HG02678 (cell line): ENCODE data around the gene ZNF652.
"Not testable (repeated sequence)": the region's sequence is repeated elsewhere in the genome, so short reads cannot be mapped to it uniquely, and the experiment has no call there.

Experiments used
- ATAC-seq: cut with Tn5 transposase; IDR thresholded peaks from one replicate; pipeline ENCODE4 v1.9.1; 2021; ENCODE audit warnings: mild to moderate bottlenecking, moderate library complexity; ENCODE audit not compliant: unreplicated experiment

Gene ZNF652

DNA sequence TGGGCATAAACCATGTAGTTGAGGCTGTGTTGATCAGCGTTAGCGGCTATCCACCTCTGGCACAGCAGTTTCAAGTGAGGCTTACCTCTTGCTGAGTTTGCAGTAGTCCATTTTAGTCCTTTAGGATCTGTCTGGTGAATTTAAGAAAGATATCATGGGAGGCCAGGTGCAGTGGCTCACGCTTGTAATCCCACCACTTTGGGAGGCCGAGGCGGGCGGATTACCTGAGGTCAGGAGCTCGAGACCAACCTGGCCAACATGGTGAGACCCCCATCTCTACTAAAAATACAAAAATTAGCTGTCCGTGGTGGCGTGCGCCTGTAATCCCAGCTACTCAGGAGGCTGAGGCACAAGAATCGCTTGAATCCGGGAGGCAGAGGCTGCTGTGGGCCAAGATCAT, 86.1 kb downstream of the ZNF652 start:
- not testable (repeated sequence) for ATAC-seq

DNA sequence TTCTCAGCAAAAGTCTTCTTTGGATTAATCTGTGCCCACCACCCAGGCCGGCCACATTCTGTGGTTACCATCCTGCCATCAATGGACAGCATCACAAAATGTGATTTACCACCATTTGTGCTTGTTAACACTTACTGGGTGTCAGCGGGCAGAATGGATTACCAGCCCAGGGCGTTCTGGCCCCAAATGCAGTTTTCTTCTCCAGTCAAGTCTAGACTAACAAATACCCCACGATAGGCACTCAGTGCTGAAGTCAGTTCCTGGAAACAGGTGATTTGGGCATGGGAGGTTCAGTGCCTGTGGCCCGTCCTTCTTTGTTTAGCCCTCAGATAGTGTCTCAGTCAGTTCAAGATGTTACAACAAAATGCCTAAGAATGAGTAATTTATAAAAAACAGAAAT, 92.7 kb downstream of the ZNF652 start:
- no peak for ATAC-seq

DNA sequence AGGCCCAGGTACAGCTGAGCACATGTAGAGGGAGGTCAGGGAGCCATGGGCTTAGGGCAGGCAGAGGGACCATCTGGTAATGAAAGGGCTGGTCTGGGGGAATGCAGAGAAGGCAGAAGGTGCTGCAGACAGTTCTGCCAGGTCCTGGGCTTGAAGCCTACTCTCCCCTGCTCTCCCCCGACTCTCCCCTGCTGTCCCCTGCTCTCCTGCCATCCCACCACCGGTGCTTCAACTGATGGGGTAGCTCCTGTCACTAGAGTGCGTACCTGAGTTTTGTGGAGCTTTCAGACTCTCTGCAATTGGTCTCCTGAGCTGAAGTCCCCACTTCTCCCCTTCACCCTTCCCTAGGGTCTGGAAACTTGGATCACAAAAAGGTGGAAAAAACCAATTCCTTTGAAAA, 94.1 kb downstream of the ZNF652 start:
- no peak for ATAC-seq

DNA sequence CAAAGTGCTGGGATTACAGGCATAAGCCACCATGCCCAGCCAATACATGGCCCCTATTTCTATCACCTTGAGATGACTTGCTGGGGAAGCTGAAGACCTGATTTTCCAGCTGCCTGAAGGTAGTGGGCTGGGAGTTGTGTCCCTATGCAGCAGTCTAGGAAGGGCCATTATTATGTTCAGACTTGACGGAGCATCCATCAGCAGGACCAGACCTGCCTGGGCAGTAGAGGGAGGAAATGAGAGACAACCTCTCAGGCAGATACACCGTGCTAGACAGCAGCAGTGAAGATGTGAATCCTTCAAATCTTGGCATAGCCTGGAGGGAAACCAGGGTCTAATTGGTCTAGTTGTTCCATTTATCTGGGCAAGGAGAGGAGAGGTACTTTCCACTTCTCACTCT, 95.8 kb downstream of the ZNF652 start:
- ATAC-seq: no peak

DNA sequence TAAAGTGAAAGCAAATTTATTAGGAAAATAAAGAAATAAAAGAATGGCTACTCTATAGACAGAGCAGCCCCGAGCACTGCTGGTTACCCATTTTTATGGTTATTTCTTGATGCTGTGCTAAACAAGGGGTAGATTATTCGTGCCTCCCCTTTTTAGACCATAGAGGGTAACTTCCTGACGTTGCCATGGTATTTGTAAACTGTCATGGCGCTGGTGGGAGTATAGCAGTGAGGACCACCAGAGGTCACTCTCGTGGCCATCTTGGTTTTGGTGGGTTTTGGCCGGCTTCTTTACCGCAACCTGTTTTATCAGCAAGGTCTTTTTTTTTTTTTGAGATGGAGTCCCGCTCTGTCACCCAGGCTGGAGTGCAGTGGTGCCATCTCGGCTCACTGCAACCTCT, 100.5 kb downstream of the ZNF652 start:
- not testable (repeated sequence) for ATAC-seq

DNA sequence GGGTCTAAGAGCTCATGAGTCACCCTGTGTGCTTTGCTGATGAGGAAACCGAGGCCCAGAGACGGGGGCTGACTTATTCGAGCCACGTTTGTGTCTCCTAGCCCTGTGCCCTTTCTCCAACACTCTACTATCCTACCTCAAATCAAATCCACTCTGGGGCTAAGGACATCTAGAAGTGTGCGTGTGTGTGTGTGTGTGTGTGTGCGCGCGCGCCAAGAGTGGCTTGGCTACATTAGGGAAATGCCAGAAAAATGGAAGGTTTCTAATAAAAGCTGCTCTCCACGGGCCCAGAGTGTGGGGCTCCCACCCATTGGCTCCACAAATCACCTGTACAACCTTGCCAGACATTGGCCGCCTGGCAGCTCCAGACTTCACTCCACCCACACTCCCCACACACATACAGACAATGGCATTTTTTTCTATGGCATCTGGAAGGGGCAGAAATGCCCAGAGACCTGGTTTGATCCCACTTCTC, 101.2 kb downstream of the ZNF652 start:
- no peak for ATAC-seq

DNA sequence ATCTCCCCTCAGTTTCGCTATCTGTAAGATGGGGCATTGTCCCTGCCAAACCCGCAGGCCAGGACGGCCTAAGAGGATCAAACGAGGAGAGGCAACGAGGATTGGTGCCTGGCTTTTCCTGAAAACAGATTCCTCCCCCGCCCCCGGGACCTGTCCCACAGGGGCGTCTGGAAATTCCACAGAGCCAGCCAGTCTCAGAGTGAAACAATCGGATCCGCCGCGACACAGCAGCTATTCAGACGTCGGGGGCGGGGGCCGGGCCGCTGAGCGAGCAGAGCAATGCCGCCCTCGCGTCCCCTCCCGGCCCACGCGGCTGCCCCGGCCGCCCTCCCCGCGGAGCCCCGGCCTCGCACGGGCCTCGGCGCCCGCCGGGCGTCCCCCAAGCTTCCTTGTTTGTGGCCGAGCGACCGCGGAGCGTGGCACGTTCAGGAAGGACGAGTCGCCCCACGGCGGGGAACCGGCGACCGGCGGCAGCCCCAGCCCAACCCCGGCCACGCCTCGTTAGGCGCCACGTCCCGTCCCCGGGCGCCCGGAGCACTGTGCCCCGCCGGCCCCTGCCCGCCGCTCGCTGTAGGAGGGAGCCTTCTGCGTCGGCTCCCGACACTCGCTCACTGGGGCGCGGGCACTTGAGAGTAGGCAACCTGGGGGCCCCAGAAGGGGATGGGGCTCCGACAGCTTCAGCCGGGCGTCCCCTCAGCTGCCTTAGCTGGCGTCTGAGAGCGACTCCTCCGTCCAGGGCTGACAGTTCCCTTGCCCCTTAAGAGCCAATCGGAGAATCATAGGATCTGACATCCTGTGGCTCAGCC, 101.8 kb downstream of the ZNF652 start:
- ATAC-seq: no peak

DNA sequence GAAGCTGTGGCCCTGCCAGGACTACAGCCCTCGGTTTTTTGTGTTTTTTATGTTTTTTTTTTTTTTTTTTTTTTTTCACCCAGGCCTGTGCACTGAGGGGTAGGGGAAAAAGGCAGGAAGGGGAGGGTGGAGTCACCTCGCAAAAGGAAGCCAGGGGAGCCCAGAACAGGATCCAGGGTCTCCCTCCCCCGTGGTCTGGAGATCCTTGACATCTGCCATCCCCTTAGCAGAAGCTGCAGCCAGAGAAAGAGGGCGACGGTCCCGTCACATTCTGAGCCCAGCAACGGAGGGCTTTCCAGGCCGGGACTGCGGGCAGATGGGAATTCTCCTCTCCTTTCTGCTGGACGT, 102.4 kb downstream of the ZNF652 start:
- no peak for ATAC-seq

DNA sequence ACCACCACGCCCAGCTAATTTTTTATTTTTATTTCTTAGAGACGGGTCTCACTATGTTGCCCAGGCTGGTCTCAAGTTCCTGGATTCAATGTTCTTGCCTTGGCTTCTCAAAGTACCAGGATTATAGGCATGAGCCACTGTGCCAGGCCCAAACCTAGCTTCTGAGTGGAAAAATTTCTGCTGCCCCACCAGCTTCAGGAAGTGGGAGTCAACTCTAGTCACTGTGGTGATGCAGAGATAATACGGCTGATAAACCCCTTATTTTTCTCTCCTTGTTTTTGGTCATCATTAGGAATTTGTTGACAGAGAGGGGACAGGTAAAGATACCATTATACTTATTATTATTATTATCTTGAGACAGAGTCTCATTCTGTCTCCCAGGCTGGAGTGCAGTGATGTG, 103.7 kb downstream of the ZNF652 start:
- ATAC-seq: no peak

DNA sequence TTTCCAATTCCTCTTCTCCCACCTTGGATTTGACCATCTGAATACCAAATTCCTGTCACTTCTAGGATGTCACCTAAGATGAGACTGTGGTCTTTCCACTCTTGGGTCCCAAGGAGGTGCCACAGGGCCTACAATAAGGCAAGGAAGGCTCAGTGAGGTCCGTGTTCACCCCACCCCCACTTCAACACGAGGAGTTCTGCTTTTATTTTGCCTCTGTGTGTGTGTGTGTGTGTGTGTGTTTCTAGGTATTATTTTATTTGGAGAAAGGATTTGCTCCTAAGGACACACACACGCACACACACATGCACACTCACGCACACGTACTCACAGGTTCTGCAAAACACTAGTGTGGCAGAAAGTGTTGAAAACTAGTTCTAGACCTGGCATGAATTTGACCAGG, 106.9 kb downstream of the ZNF652 start:
- ATAC-seq: no peak

DNA sequence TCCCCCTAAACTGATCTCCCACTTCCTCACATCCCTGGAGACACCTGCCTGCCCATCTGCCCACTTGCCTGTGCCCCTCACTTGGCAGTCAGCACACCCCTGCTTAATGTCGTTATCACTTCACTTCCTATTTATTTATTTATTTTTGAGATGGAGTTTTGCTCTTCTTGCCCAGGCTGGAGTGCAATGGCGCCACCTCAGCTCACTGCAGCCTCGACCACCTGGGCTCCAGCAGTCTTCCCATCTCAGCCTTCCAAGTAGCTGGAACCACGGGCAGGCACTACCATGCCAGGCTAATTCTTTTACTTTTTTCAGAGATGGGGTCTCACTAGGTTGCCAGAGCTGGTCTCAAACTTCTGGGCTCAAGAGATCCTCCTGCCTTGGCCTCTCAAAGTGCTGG, 108.0 kb downstream of the ZNF652 start:
- ATAC-seq: no peak

DNA sequence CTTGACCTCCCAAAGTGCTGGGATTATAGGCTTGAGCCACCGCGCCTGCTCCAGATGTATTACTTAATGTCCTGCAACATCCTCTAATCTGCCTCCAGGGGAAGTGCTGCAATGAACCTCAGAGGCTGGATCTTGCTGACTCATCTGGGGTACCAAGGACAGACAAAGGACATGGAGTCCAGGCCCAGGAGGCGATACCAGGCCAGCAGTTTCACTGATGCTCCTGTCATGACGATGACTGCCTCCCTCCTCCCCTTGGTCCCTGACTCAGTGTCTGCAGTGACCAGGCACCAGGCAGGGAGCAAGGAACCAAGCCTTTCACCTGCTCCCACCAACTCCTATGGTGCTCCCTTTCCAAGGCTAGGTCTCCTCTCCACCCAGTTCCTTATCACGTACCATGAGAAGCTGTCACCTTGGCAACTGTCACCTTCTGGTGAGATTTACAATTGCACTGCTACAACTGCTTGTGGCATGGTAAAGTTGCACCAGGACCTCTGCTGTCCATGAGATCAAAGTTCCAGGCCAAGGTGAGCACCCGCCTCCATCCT, 109.8 kb downstream of the ZNF652 start:
- ATAC-seq: no peak

DNA sequence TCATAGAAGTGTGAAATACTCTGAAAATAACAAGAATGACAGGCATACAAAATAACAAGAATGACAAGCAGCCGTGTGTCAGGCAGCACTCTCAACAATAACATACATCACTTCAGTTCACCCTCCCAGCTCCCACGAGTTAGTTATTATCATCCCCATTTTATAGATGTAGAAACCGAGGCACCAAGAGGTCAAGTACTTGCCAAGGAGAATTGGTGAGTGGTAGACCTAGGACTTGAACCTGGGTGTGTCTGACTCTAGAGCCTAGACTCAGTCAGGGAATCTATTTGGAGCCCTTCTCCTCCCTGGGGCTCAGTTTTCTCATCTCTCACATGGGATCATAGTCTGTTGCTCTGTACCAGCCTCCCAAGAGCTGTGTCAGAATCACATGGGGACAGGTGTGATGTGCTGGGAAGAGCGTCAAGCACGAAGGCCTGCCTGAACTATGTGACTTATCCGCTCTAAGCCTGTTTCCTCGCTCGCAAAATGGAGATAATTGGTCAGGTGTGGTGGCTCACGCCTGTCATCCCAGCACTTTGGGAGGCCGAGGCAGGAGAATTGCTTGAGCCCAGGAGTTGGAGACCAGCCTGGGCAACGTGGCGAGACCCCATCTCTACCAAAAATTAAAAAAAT, 112.0 kb downstream of the ZNF652 start:
- ATAC-seq: no peak

DNA sequence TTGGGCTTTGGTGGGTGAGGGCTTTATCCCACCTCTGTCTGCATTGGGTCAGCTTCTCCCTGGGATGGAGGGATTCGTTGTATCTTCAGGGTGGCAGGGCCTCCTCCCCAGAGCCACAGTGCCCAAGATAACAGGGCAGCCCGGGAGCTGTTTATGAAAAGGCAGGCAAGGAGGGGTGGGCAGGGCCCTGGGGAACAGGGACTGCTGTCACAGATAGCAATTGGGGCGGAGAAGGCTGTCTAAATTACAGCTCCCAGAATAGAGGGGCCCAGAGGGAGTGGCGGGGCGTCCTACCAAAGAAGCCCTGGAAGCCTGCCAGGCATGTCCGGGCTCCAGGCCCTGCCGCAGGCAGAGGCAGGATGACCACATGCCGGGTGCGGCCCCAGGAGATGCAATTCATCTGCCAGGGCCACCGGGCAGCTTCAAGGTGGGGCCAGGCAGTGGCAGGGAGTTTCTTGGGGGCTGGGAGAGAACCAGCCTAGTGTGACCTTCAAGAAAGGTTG, 112.7 kb downstream of the ZNF652 start:
- no peak for ATAC-seq

DNA sequence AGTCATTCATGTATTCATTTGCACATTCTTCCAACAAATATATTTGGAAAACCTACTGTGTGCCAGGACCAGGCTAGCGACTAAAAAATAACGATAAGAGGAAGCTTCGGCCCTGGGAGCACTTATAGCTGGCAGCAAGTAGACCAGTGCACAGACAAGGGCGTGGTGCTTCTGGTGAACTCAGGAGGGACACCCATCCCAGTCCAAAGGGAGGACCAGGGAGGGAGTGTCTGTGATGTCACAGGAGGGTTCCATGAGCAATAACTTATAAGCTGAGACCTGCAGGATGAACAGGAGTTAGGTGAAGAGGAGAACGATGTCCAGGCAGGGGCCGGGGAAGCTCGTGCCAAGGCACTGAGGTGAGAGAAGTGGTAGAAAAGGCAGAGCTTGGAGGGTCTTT, 114.1 kb downstream of the ZNF652 start:
- no peak for ATAC-seq

DNA sequence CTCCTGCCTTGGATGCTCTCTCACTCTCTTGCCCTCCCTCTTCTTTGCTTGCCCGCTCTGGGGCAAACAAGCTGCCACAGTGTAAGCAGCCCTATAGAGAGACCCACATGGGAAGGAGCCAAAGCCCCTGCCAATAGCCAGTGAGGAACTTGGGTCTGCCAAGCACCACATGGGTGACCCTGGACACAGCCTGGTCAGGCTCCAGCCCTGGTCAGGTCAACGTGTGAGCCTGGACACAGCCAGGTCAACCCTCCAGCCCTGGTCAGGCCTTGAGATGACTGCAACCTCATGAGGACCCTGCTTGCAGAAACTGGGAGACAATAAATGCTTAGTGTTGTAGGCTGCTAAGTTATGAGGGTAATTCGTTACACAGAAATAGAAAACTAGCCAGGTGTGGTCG, 117.2 kb downstream of the ZNF652 start:
- ATAC-seq: no peak
